K562 (cell line): ENCODE measurements around the gene SCPEP1. TPM values are rescaled to one million over a fixed set of nuclear protein-coding genes. Genes with fewer than 3 reads are reported as not detected.

Experiments used
- BDP1 ChIP-seq: IDR thresholded peaks from 3 replicates; pipeline ENCODE4 v1.6.1; 2011; ENCODE audit not compliant: insufficient read length, insufficient read depth
- ETS2 ChIP-seq: IDR thresholded peaks from 2 replicates; pipeline ENCODE4 v1.6.1; 2016; ENCODE audit warnings: borderline replicate concordance, missing genetic modification characterization, mild to moderate bottlenecking, moderate library complexity, missing compliant biosample characterization; ENCODE audit not compliant: poor library complexity, severe bottlenecking
- PHF21A ChIP-seq: fragments of 450-650 bp; IDR thresholded peaks from 2 replicates; pipeline ENCODE4 v1.6.1; 2017; ENCODE audit warnings: low read depth, borderline replicate concordance
- ZNF347 ChIP-seq: fragments of 450-650 bp; formaldehyde crosslinking; IDR thresholded peaks from 2 replicates; pipeline ENCODE4 v1.4.0; 2020; ENCODE audit warnings: low read depth, mild to moderate bottlenecking, moderate library complexity
- polyA plus RNA-seq, 8 experiments: library from polyadenylated mRNA; depleted of rRNA in 4 of 8; stranded (reverse) in 5 of 8; unstranded in 3 of 8; fragments of >200 nt; fragmentation: Nextera tagmentation in 2 of 8; fragmentation: Illumina TruSeq in 1 of 8; extraction: Ambion mirVana in 2 of 8; extraction: Trizol in 1 of 8; gene quantifications; 2 replicates each; pipeline versions ENCODE4 v1.2.1 to v1.2.3, GENCODE V29; 2011 to 2014; ENCODE audit warnings: inconsistent platforms in 1 of 8, missing spikeins in 1 of 8
- total RNA-seq, 7 experiments: library from RNA; depleted of rRNA in 6 of 7; stranded (reverse); fragments of >200 nt in 6 of 7; fragmentation: Illumina TruSeq in 2 of 7; extraction: Trizol in 2 of 7; gene quantifications; 2 replicates each; pipeline versions ENCODE4 v1.2.1 to v1.2.3, GENCODE V29; 2011 to 2021; ENCODE audit warnings: low replicate concordance in 1 of 7
- TF ChIP-seq, protein P1 (sequence below): fragments of 200-800 bp; sonication (Bioruptor generic); IDR thresholded peaks from 2 replicates; pipeline ENCODE4 v1.6.1; 2017; ENCODE audit warnings: missing genetic modification characterization, missing compliant biosample characterization
- TF ChIP-seq, protein P2 (sequence below): IDR thresholded peaks from 2 replicates; pipeline ENCODE4 v1.6.1; 2011; ENCODE audit not compliant: insufficient read length; ENCODE audit errors: extremely low read depth
- TF ChIP-seq, protein P3 (sequence below): fragments of 250-450 bp; sonication (Bioruptor Pico); IDR thresholded peaks from 2 replicates; pipeline ENCODE4 v1.8.0; 2022; ENCODE audit warnings: inconsistent platforms, mild to moderate bottlenecking, moderate library complexity, borderline replicate concordance
- TF ChIP-seq, protein P4 (sequence below), 2 experiments: fragments of 450-650 bp; IDR thresholded peaks; 2 replicates each; pipeline ENCODE4 v1.6.1; 2018; ENCODE audit warnings: mild to moderate bottlenecking in 2 of 2, low read depth in 1 of 2; ENCODE audit not compliant: partially characterized antibody in 2 of 2
- TF ChIP-seq, protein P5 (sequence below): fragments of 450-650 bp; IDR thresholded peaks from 2 replicates; pipeline ENCODE4 v1.6.1; 2018; ENCODE audit not compliant: partially characterized antibody
- TF ChIP-seq, protein P6 (sequence below): sonication (generic); formaldehyde crosslinking; IDR thresholded peaks from 2 replicates; pipeline ENCODE4 v1.8.1; 2022; ENCODE audit warnings: missing genetic modification reagents

The SCPEP1 gene
- total and polyA plus RNA-seq, 9 of the 15 experiments (the other 6 are each of a cell fraction or from before 2014, with no cell fraction given) = 5.1 to 14.8 (median 7.2) TPM

DNA sequence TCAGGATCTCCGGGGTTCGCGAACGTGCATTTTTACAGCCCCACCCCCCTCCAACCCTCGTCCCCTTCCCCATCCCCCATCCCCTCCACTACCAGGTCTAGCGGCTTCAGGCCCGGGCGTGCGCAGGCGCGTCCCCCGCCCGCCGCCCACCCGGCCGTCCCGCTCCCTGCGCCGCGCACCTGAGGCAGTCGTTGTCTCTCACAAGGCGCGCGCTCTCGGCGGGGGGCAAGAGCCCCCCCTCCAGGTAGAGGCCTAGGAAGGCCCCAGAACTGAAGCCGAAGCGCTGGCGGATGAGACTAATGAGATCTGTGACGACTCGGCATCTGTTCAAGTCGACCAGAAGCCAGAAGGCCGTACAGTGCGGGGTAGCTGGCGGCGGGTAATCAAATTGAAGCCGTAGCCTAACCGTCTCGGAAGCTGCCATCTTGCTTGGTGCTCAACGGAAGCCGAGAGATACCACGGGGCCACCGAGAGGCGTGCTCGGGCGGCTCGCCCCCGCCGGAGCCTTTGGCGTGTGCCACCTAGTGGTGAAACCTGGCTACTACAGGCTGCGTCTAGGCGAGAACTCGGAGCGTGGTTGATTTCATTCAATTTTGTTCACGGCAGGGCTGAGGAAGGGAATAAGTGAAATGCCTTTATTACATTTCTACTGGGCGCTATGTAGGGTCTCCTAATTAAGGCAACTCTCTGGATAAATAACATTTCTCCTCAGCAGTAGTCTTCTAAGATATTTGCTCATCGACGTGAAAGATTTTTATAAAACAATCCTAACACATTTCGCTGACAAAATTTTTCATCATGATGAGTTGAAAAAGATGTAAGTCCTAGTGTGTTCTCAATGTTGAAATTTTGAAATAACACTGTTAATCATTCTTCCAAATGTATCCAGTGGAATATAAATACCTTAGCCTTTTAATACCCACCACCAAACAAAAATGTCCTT lies 17.1 kb upstream of the SCPEP1 start, which contains the start of gene COIL (continued):
- TF ChIP-seq, protein P1, sequence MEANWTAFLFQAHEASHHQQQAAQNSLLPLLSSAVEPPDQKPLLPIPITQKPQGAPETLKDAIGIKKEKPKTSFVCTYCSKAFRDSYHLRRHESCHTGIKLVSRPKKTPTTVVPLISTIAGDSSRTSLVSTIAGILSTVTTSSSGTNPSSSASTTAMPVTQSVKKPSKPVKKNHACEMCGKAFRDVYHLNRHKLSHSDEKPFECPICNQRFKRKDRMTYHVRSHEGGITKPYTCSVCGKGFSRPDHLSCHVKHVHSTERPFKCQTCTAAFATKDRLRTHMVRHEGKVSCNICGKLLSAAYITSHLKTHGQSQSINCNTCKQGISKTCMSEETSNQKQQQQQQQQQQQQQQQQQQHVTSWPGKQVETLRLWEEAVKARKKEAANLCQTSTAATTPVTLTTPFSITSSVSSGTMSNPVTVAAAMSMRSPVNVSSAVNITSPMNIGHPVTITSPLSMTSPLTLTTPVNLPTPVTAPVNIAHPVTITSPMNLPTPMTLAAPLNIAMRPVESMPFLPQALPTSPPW (CRISPR knock-in tag) = peak; percentile 98
- TF ChIP-seq ETS2 (no peak), PHF21A (no peak), ZNF347 (CRISPR knock-in tag) (no peak), BDP1 (no peak)
- TF ChIP-seq, protein P2, sequence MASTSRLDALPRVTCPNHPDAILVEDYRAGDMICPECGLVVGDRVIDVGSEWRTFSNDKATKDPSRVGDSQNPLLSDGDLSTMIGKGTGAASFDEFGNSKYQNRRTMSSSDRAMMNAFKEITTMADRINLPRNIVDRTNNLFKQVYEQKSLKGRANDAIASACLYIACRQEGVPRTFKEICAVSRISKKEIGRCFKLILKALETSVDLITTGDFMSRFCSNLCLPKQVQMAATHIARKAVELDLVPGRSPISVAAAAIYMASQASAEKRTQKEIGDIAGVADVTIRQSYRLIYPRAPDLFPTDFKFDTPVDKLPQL = no peak
- TF ChIP-seq, protein P3, sequence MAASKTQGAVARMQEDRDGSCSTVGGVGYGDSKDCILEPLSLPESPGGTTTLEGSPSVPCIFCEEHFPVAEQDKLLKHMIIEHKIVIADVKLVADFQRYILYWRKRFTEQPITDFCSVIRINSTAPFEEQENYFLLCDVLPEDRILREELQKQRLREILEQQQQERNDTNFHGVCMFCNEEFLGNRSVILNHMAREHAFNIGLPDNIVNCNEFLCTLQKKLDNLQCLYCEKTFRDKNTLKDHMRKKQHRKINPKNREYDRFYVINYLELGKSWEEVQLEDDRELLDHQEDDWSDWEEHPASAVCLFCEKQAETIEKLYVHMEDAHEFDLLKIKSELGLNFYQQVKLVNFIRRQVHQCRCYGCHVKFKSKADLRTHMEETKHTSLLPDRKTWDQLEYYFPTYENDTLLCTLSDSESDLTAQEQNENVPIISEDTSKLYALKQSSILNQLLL (CRISPR knock-in tag) = no peak
- TF ChIP-seq, protein P4, sequence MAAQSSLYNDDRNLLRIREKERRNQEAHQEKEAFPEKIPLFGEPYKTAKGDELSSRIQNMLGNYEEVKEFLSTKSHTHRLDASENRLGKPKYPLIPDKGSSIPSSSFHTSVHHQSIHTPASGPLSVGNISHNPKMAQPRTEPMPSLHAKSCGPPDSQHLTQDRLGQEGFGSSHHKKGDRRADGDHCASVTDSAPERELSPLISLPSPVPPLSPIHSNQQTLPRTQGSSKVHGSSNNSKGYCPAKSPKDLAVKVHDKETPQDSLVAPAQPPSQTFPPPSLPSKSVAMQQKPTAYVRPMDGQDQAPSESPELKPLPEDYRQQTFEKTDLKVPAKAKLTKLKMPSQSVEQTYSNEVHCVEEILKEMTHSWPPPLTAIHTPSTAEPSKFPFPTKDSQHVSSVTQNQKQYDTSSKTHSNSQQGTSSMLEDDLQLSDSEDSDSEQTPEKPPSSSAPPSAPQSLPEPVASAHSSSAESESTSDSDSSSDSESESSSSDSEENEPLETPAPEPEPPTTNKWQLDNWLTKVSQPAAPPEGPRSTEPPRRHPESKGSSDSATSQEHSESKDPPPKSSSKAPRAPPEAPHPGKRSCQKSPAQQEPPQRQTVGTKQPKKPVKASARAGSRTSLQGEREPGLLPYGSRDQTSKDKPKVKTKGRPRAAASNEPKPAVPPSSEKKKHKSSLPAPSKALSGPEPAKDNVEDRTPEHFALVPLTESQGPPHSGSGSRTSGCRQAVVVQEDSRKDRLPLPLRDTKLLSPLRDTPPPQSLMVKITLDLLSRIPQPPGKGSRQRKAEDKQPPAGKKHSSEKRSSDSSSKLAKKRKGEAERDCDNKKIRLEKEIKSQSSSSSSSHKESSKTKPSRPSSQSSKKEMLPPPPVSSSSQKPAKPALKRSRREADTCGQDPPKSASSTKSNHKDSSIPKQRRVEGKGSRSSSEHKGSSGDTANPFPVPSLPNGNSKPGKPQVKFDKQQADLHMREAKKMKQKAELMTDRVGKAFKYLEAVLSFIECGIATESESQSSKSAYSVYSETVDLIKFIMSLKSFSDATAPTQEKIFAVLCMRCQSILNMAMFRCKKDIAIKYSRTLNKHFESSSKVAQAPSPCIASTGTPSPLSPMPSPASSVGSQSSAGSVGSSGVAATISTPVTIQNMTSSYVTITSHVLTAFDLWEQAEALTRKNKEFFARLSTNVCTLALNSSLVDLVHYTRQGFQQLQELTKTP (IDR thresholded peaks at IDR 0.05; ENCODE audit: low read depth in 1 of 2, partially characterized antibody in 2 of 2) = peak in 1 of 2 experiments; percentile 46
- TF ChIP-seq, protein P5, sequence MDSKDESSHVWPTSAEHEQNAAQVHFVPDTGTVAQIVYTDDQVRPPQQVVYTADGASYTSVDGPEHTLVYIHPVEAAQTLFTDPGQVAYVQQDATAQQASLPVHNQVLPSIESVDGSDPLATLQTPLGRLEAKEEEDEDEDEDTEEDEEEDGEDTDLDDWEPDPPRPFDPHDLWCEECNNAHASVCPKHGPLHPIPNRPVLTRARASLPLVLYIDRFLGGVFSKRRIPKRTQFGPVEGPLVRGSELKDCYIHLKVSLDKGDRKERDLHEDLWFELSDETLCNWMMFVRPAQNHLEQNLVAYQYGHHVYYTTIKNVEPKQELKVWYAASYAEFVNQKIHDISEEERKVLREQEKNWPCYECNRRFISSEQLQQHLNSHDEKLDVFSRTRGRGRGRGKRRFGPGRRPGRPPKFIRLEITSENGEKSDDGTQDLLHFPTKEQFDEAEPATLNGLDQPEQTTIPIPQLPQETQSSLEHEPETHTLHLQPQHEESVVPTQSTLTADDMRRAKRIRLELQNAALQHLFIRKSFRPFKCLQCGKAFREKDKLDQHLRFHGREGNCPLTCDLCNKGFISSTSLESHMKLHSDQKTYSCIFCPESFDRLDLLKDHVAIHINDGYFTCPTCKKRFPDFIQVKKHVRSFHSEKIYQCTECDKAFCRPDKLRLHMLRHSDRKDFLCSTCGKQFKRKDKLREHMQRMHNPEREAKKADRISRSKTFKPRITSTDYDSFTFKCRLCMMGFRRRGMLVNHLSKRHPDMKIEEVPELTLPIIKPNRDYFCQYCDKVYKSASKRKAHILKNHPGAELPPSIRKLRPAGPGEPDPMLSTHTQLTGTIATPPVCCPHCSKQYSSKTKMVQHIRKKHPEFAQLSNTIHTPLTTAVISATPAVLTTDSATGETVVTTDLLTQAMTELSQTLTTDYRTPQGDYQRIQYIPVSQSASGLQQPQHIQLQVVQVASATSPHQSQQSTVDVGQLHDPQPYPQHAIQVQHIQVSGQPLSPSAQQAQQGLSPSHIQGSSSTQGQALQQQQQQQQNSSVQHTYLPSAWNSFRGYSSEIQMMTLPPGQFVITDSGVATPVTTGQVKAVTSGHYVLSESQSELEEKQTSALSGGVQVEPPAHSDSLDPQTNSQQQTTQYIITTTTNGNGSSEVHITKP = no peak
- TF ChIP-seq, protein P6, sequence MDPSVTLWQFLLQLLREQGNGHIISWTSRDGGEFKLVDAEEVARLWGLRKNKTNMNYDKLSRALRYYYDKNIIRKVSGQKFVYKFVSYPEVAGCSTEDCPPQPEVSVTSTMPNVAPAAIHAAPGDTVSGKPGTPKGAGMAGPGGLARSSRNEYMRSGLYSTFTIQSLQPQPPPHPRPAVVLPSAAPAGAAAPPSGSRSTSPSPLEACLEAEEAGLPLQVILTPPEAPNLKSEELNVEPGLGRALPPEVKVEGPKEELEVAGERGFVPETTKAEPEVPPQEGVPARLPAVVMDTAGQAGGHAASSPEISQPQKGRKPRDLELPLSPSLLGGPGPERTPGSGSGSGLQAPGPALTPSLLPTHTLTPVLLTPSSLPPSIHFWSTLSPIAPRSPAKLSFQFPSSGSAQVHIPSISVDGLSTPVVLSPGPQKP (CRISPR knock-in tag) = no peak
